CD4-positive, alpha-beta T cell treated with Interleukin-4 for 4 hours (primary cell): ENCODE measurements around the gene PLSCR5.

ENCODE experiments used
- DNase-seq: peaks from one replicate; pipeline ENCODE4 v3.0.0-alpha.2; 2020

The PLSCR5 gene

DNA sequence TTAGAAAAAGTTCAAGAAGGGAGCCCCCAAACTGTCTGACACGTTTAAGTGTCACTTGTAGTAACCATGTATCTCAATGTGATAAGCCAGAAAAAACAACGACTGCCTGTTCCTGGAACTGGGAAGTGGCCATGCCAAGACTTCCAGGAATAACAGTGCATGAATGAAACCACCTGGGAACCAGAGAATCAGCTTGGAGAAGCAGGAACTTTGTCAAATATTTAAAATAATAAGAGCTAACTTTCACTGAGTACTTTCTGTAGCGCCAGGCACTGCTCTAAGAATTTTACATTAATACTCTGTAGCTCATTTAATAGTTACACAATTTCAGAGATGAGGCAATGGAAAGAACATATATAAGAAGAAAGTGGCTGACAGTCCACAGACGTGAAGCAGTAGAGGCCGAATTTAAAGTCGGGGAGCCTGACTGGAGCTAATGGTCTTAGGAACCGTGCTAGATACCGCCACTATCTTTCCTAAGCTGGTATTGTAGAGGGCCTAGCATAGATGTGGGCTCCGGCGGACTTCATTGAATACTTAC, 61.6 kb downstream of the PLSCR5 start:
- DNase-seq: no peak

DNA sequence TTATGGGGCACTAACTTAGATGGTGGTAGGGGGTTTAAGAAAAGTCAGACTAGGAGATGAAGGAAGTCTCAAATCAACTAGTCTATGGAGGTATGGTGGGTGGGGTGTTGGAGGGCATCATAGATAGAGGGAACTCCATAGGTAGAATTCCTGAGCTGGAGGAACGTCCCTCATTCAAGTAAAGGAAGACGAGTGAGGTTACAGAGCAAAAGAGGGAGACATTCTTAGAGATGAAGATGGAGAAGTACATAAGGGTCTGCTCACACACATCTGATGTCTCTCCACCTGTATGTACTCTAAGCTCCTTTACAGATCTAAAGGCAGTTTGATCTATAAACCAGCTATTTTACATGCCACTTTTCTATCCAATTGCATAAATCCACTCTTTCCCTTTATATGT, 62.2 kb downstream of the PLSCR5 start:
- DNase-seq: no peak

DNA sequence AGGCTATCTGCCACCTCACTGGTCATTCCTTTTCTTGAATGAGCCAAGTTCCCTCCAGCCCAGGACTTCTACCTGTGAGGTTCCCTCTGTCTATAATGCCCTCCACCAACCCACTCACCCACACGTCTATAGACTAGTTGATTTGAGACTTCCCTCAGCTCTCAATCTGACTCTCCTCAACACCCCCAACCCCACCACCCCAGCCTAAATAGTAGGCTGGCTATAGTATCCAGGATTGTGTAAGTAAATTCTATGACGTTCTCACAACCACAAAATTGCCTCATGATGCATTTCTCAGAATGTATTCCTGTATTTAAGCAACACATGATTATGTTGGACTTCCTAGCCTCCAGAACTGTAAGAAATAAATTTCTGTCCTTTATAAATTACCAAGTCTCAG, 63.0 kb downstream of the PLSCR5 start:
- DNase-seq: no peak

DNA sequence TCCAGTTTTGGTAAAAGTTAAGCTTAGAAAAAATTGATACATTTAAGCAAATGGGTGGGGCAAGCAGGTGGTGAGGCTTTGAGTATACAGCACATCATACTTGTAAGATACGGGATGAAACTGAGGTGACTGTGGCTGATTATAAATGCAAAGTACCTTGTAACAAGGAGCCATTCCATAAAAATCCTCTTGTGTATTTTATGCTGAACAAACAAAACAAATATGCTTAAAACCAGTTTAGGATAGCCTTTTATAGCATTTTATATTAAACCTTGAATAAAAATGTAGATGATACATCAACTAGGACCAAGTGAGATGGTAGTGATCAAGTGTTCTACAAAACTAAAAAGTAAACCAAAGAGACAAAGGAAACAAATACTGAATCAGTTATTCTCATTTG, 64.2 kb downstream of the PLSCR5 start:
- DNase-seq: no peak

DNA sequence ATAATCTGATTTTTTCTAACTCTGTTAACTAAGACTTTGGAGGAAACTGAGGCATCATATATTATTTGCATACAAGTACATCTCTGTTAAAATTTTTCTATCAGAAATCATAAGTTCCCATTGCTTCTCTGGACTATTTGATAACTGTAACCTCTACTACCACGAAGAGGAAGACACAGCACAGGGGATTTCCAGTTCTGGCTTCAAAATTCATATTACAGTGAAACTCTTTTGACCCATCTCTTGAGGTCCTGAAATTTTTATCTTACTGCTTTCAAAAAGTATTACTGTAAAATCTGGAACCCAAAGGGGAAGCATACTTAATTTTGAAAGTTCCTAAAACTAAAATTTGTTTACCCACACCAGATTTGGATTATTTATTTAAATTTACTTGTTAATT, 64.9 kb downstream of the PLSCR5 start:
- DNase-seq: no peak

DNA sequence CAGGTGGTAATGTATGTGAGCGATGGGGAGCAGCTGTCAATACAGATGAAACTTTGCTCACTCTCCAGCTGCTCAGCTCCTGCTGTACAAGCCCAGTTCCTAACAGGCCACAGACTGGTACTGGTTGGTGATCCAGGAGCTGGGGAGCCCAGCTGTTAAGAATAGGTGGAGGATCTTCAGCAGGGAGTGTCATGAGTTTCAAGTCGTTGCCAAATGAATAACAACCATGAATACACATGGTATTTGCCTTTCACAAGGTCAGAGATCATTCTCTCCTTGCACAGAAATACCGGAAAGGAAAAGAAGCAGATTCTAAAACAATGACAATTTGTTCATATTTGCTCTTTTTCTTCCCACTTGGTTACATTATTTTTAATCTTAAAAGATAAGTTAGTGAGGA, 65.8 kb downstream of the PLSCR5 start:
- no peak for DNase-seq

DNA sequence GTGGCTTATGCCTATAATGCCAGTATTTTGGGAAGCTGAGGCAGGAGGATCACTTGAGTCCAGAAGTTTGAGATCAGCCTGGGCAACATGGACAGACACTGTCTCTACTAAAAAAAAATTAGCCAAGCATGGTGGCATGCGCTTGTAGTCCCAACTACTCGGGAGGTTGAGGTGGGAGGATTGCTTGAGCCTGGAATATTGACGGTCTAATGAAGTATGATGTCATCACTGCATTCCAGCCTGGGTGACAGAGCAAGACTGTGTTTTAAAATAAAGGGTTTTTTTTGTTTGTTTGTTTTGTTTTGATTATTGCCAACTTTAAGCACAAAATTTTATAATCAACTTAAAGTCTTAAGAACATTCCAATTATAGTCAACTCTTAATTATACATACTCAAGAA, 67.5 kb downstream of the PLSCR5 start:
- DNase-seq: no peak

DNA sequence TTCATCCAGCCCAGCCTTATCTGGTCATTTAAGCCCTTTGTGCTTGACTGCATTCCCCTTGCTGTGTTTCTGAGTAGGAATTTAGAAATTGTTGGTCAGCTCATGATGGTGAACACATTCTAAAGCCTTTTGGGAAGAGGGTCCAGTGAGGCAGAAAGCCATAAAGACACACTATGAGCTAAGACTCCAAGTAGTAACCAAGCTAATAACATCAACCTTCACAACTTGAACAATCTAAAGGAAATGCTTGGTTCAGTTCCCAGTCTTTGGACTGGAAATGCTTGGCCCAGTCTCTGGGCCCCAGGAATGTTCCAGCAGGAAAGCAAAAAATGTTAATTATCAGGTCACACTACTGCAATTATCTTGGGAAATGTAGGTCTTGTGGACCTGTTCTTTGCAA, 68.5 kb downstream of the PLSCR5 start:
- DNase-seq: no peak
